Spleen (tissue), 7 donors: ENCODE results near the gene RPS17.

Experiments
- POLR2AphosphoS5 ChIP-seq, 3 donors: sonication (generic); formaldehyde crosslinking; IDR thresholded peaks; one replicate each; pipeline ENCODE4 v1.5.1; 2017; ENCODE audit warnings: antibody characterized with exemption in 3 of 3
- TF ChIP-seq, protein P1 (sequence below), 11 experiments: fragments of 200-600 bp in 7 of 11; fragments of 450-650 bp in 4 of 11; sonication (generic) in 4 of 11; IDR thresholded peaks in 8 of 11; conservative IDR thresholded peaks in 3 of 11; 1 replicate in 7 of 11; 2 replicates in 4 of 11; pipeline versions ENCODE4 v1.4.0 to v1.8.0; 2016 to 2021; ENCODE audit warnings: antibody characterized with exemption in 11 of 11, inconsistent platforms in 4 of 11, mild to moderate bottlenecking in 1 of 11
- donor health status: DM: no; HTN: no; CAD: no; lungs with moderate emphysema.
- donor health status: DM: no; HTN: no; CAD: no.
- donor health status: DM: no; HTN: no; CAD: no.

DNA sequence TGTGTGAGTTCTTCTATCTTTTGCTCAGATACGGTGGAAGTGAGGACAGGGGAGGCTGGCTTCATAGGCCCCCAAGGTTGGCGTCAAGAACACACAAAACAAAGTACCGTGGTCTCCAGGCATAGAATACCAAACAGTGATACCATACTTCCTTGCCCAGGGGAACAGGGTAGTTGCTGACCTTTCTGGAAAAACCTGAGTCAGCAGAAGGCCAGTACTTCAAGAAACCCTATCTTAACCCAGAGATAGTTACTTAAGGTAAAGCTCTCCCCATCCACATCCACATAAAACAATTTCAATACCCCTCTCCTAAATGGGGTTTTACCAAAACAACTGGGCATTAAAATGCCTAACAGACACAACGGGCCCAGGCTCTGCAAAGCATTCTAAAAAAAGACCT is 29.6 kb upstream of the RPS17 start:
- TF ChIP-seq, protein P1, sequence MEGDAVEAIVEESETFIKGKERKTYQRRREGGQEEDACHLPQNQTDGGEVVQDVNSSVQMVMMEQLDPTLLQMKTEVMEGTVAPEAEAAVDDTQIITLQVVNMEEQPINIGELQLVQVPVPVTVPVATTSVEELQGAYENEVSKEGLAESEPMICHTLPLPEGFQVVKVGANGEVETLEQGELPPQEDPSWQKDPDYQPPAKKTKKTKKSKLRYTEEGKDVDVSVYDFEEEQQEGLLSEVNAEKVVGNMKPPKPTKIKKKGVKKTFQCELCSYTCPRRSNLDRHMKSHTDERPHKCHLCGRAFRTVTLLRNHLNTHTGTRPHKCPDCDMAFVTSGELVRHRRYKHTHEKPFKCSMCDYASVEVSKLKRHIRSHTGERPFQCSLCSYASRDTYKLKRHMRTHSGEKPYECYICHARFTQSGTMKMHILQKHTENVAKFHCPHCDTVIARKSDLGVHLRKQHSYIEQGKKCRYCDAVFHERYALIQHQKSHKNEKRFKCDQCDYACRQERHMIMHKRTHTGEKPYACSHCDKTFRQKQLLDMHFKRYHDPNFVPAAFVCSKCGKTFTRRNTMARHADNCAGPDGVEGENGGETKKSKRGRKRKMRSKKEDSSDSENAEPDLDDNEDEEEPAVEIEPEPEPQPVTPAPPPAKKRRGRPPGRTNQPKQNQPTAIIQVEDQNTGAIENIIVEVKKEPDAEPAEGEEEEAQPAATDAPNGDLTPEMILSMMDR (IDR thresholded peaks at IDR 0.05 in 8 of 11, conservative IDR thresholded peaks at IDR 0.05 in 3 of 11) = no peak
- TF ChIP-seq POLR2AphosphoS5 (IDR thresholded peaks at IDR 0.05) = no peak
